Renal pelvis (tissue), 4 donors: ENCODE data around the gene HNRNPD. TPM values are rescaled to one million over a fixed set of nuclear protein-coding genes. Genes with fewer than 3 reads are reported as not detected.
"Not testable (repeated sequence)": the region's sequence is repeated elsewhere in the genome, so short reads cannot be mapped to it uniquely, and the experiment has no call there.

Experiments
- DNase-seq: peaks from one replicate; pipeline ENCODE4 v3.0.0-alpha.2; 2013
- polyA plus RNA-seq, 3 donors: library from polyadenylated mRNA; unstranded; fragments of 120-200 nt; gene quantifications; one replicate each; pipeline ENCODE4 v1.2.1, GENCODE V29; 2013; ENCODE audit not compliant: insufficient read length in 3 of 3

Gene HNRNPD
- polyA plus RNA-seq, 3 donors: 516 to 554 (median 525) TPM

DNA sequence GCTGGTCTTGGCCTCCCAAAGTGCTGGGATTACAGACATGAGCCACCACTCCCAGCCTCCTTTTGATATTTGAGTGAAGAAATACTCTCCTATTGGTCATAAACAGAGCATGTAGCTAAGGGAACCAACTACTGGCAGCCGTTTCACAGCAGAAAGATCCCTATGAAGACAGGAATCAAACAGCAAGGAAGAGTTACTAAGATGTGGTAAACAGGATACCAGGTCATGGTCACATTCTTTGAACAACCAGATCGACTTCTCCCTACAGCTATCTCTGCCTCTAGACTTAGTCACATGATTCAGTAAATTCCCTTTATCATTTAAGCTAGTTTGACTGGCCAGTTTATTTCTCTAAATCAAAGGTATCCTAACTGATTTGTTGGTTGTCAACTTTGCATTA is 9.0 kb upstream of the HNRNPD start:
- DNase-seq: no peak

DNA sequence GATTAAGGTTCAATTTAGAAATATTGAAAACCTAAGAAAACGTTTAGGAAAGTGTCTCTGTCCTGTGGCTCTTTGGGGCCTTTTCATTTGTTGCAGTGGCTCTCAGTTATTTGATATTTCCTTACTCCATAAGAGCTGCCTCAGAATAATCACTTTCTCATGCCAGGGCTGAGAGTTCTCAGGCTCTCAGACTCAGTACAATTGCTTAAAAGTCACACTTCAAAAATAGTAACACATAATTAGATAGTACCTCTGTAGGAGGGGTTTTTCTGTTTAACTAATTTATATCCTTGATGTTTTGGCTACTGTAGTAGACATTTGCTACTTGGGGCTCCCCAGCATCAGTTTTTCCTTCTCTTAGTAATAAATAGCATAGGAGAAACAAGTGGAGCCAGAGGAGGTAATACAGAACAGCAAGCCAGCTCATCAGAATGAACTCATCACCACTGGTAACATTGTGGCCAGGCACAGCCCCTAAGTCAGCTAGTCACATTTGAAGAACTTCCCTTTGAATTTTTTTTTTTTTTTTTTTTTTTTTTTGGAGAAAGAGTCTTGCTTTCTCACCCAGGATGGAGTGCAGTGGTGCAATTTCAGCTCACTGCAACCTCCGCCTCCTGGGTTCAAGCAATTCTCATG is 8.0 kb upstream of the HNRNPD start:
- DNase-seq: no peak

DNA sequence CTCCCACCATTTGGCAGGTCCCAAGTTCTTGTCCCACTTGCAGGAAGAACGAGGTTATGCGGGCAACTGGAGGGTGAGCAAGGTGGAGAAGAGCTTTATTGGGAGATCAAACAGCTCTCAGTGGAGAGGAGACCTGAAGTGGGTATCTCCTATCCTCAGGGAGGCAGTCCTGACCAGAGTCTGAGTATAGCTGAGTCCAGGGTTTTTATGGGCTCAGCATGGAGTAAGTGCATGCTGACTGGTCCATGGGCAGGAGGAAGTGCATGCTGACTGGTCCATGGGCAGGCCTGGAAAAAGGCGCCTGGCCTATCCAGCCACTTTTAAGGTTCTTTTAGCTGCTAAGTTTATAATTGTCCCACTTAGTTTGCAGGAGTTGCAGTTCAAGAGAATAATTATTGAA is 7.4 kb upstream of the HNRNPD start:
- no peak for DNase-seq

DNA sequence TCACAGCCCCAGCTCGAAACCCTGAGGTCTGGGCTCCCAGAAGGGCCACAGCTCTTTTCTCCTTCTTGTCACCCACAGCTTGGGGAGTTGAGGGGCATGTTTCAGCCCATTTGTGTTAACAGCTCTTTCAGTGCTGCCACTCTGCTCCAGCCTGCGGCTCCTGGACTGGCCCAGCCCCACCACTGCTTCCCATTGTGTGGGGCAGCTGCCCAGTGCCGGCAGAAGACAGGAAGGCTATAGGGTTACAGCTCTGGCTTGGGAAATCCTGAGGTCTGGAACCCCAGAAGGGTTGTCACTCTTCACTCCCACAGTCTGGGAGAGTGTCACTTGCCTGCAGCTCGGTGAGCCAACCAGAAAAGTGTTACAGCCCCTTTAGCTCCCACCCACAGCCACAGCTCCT is 7.0 kb upstream of the HNRNPD start:
- DNase-seq: no peak

DNA sequence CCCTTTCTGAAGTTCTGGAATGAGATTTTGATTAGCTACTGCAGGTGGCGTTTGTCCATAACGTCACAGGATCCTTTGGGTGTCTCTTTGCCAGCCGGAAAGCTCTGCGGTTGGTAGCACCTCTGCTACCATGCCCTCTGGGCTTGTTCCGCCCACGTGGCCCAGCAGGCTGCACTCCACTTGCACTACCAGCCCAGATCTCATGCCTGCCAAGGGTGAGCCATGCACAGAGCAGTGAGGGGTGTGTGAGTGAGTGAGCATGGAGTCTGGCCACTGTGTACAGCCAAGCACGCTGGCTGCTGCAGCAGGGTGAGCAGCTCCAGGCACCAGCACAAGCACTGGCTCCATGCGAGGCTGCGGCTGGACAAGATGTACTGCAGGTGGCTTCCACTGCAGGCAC is 6.6 kb upstream of the HNRNPD start:
- DNase-seq: no peak

DNA sequence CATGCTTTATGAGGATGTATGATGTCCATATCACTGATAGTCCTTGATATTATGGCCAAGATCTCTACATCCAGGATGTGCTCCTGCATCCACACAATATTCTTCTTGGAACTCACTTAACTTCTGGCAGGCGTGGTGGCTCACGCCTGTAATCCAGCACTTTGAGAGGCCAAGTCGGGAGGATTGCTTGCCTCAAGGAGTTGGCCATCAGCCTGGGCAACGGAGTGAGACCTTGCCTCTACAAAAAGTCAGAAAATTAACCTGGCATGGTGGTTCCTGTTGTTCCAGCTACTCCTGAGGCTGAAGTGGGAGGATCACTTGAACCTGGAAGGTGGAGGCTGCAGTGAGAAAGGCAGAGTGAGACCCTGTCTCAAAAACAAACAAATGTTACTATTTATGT is 2.3 kb upstream of the HNRNPD start:
- DNase-seq: no peak

DNA sequence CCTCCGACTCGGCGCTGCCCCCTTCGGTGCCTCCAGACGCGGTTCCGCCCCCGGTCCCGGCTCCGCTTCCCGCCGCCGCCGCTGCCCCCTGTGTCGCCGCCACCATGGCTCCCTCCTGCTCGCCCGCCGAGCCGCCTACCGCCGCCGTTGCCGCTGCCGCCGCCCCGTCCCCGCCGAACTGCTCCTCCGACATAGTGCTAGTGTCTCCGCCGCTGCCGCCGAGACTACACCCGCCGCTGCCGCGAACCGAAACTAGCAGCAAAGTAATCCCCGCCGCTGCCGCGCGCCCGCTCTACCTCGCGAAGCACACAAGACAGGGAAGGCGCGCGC is 340 bp downstream of the HNRNPD start:
- DNase-seq: no peak

DNA sequence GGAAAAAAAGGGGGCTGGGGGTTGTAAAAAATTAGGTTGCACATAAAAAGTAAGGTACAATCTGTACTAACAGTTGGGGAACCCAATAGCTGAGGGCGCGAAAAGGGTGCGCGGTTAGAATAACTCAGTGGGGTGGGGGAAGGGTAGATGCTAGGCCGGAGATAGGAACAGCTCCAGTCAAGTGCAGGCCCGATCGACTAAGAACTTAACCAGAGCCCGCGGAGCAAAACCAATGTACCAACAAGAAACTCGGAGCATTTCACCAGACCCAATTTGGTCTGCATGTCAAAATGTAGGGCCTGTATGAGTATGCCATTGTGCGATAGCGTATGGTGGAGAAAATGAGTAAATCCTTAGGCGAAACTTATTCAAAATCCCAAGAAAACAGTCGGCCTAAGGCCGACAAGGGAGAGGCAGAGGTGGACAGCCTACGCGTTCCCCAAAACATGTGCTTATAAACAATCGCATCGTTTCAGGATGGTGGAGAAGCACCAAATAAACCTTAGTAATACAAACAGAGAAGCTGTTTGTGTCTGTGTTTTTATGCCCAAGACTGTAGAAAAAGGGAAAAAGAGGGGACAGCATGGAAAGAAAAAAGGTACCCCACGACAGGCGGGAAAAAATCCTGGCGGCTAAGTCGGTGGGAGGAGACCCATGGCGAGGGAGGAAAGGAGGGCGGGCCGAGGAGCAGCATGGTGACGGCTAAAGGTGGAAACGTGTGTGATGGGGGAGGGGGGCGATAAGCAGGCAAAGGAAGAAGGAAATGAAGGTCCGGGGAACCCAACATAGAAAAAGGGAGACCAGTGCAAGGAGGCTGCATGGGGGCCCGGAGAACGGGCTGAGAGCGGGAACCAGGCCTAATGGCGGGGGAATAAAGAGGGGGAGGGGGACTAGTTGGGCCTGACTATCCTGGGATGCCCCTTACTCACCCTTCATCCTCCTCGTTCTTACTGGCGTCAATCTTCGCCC is 990 bp downstream of the HNRNPD start:
- peak; percentile 78 for DNase-seq

DNA sequence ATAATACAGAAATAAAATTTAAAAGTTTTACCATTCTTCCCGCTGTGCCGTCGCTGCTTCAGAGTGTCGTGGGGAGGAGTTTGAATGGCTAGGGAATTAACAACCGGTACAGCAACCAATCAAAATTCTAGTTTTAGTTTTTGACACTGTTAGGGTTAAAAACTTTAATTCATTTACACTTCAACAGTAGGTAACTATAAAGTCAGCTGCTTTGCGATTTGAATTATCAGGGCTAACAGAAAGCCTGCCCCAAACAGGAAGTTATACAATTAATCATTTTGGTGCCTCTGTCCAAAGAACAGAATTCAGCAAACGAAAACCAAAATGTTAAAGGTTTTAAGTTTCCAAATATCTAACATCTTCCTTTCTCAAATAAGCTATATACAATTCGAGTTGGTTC is 2.3 kb downstream of the HNRNPD start:
- no peak for DNase-seq

DNA sequence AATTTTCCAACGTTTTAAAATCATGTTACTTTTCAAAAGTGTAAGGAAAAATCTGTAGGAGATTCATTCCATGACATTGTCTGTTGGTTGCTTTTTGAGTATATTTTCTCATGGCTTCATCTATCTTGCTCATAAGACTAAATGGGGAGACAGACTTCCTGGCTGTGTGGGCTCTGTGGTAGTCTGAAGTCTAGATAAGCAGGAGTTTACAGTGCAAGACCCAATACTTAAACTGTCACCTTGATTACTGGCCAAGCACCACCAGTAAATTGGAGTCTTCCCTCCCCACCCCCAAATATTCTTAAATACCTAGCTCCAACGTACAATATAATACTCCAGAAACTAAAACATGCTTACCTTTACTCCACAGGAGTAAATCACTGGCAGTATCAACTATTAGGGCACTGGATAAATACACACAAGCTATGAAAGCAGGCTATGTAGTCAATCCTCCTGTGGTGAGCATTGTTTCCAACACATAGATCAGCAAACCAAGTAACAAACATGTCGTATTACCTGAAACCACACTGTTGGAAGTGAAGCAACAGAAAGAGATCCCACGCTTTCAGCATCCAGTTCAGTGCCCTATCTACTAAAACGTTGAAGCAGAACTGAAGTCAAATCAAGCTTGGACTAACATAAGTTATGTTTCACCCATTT is 6.2 kb downstream of the HNRNPD start:
- no peak for DNase-seq

DNA sequence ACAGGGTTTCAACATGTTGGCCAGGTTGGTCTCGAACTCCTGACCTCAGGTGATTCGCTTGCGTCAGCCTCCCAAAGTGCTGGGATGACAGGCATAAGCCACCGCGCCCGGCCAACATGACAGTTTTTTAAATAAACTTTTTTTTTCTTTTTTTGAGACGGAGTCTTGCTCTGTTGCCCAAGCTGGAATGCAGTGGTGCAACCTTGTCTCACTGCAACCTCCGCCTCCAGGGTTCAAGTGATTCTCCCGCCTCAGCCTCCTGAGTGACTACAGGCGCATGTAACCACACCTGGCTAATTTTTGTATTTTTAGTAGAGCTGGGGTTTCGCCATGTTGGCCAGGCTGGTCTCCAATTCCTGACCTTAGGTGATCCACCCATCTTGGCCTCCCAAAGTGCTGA is 7.4 kb downstream of the HNRNPD start:
- not testable (repeated sequence) for DNase-seq

DNA sequence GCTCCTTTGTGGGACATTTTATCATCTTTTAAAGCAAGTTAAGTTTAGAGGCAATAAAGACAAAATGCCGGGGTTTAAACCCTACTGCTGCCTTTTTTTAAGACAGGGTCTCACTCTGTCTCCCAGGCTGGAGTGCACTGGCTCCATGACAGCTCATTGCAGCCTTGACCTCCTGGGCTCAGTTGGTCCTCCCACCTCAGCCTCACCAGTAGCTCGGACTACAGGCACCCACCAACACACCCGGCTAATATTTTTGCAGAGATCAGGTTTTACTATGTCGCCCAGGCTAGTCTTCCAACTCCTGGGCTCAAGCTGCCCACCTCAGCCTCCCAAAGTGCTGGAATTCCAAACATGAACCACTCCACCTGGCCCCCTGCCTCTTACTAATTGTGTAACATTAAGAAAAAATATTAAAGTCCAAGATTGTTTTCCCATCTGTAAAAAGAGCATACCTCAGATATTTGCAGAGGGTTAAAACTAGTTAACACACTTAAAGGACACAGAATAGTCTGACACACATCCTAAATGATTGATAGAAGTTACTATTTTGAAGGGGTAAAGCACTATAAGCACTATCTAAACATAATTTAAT is 9.8 kb downstream of the HNRNPD start:
- DNase-seq: no peak

DNA sequence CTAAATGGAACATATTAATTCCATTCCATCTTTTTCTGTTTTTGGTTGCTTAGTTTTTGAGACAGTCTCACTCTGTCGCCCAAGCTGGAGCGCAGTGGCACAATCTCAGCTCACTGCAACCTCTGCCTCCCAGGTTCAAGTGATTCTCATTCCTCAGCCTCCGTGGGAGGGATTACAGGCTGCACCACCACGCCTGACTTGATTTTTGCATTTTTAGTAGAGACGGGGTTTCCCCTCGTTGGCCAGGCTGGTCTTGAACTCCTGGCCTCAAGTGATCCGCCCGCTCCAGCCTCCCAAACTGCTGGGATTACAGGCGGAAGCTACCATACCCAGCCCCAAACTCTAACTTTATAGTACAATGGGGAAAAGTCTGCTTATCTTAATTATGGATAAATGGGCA is 11.2 kb downstream of the HNRNPD start:
- DNase-seq: no peak

DNA sequence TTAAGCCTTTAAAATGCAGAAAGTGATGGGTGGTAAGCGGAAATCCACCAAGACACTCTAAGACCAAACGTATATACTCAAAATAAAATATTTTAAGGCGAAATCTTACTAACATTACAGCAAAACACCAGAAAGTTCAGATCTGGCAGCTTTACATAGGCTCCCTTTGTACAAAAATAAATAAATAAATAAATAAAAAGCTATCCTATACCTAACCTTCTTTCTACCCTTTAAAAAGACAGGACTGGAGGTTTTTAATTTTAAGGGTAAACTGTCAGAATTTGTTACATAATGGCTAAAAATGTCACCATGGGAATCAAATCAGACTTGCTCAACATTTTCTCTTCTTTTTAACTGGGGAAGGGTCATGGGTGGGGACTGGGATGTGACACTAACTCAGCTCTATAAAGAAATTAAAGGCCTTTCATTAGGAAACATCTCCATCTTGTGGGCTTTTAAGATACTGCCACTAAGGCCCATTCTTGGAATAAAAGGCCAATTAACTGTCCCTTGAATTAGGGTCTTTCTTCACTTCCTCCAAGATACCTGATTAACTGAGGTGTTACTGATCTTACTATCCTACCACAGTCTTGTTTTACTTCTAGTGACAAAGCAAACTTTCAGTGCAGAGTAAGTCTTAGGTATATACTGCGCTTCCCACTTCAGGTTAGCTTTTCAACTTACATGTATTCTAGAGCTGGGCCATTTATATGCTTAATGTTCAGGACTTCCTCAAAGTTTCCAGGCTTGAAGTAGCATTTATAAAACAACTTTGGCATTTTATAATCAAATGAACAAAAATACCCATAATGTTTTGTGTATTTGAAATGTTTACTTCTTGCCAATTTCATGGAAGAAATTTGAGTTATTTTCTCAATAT is 13.3 kb downstream of the HNRNPD start:
- DNase-seq: no peak

DNA sequence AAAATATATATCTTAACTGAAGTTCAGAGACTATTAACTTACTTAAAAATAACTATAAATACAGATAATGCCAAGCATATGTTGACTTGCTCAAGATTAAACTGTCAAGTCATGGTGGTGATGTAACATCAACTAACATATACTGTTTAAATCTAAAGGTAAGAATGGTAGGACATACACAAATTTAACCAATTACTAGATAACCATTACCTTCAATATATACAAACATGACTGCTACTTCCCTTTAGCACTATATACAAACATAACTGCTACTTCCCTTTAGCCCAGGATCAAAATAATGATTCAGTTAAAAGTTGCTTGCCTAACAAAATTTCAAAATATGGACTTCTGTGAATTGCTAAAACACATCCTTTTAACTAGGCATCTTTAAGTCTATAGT is 14.9 kb downstream of the HNRNPD start:
- DNase-seq: no peak

DNA sequence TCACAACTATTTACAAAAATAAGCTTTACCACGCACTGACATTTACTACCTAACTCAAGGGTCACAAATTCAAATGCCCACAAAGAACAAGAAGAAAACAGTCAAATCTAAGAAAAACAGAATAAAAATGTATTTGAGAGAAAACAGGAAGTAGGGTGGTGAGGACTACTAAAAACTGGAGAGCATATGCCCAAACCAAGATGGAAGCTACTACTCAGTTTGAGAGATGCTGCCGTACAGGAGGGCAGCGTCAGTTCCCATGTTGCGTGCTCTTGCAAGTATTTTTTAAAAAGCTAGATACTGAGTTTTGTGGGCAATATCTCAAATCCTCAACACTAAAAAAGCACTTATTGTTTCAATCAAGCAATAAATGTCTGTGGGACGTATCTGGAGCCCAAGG is 16.2 kb downstream of the HNRNPD start:
- no peak for DNase-seq

DNA sequence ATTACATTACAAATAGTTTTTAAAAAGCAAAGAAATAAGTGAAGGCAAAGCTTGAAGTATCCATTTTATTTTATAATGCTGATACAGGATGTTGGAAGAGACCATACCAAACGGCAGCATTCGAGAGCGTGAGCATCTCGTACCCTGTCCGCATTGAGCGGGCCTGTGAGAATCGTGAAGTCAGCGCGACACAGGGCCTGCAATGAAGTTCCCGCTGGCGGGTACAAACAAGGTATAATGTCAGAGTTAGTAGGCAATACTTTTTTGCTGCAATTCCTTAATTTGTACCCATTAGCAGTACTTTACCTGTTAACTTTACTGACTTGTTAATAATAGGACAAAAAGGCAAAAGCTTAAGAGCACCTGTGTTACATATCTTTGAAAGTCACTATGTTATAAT is 19.0 kb downstream of the HNRNPD start:
- no peak for DNase-seq

DNA sequence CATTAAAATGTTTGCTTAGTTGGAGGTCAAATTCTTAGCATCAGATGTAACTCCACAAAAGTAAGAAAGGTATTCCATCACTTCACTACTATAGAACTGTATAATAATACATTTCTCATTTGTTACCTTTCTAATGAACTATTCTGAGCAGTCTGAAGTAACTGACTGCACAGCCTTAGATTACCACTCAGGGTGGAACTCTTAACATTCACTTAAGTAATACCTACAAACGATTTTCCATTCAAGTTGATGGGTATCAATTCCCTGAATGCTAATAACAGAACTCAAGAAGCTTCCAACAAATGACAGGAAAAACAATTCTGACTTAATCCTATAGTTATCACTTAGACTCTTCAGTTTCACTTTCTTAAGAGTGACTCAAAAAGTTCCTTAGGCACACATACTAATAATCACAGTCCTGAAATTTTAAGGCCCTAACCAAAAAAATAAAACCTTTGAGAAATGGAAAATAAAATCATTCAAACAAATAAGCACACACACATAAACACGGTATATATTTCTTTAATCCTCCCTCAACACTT is 20.9 kb downstream of the HNRNPD start:
- no peak for DNase-seq

DNA sequence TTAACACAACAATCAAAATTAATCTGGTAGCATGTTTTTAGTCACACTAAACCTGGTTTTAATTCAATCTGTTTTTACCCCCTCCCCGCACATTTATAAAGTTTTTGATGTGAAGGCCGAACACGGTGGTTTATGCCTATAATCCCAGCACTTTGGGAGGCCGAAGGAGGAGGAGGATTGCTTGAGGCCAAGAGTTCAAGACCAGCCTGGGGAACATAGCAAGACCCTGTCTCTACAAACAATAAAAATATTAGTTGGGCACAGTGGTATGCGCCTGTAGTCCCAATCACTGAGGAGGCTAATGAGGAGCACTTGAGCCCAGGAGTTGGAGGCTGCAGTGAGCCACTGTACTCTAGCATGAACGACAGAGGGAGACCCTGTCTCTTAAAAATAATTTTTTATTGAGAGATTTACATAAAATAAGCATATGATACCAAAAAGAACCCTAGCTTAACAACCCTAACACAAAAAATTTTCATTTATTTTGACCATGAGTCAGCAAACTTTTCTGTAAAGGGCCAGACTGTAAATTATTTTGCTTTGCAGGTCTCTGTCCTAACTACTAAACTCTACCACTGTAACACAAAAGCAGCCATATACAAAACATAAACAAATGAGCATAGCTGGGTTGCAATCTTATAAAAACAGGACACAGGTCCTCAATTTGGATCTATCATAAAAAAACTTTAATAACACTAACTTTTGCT is 21.5 kb downstream of the HNRNPD start:
- no peak for DNase-seq

DNA sequence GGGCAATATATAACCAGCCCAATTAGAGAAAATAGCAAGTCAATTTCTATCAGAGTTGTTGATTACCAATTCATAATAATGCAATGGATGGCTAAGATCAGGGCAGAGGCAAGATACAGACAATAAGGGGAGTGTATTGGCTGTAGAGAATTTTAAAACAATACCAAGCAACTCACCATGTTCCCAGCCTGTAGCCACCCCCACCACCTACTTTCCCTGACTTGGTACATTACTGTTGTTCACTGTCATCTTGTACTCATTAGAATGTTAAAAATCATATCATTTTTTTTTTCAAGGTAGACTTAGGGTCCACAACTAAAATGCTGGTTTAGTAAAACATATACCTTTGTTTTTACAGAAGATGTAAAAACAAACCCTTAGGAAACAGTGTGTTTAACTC is 27.7 kb downstream of the HNRNPD start:
- DNase-seq: no peak

DNA sequence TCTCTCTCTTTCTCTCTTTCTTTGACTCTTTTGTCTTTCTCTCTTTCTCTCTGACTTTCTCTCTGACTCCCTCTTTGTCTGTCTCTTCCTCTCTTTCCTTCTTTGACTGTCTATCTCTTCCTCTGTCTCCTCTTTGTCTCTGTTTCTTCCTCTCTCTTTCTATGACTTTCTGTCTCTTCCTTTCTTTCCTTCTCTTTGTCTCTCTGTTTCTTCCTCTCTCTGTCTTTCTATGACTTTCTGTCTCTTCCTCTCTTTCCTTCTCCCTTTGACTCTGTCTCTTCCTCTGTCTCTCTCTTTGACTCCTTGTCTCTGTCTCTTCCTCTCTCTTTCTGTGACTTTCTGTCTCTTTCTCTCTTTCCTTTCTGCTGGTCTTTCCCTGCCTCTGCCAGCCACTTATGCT is 38.7 kb downstream of the HNRNPD start:
- no peak for DNase-seq
